HG02852 (cell line): Measurements from ENCODE around the gene MT1F.

Experiments used
- ATAC-seq: cut with Tn5 transposase; IDR thresholded peaks from one replicate; pipeline ENCODE4 v1.9.1; 2021; ENCODE audit warnings: mild to moderate bottlenecking, moderate library complexity; ENCODE audit not compliant: unreplicated experiment

The MT1F gene

GRCh38 chr16:56625140-56625942, 32.4 kb upstream of the MT1F start, which contains the start of gene MT1E:
MT1E (plus strand) TSS chr16:56625781; CDS start chr16:56625852, 71 bp downstream.
- peak; percentile 46 for ATAC-seq

DNA sequence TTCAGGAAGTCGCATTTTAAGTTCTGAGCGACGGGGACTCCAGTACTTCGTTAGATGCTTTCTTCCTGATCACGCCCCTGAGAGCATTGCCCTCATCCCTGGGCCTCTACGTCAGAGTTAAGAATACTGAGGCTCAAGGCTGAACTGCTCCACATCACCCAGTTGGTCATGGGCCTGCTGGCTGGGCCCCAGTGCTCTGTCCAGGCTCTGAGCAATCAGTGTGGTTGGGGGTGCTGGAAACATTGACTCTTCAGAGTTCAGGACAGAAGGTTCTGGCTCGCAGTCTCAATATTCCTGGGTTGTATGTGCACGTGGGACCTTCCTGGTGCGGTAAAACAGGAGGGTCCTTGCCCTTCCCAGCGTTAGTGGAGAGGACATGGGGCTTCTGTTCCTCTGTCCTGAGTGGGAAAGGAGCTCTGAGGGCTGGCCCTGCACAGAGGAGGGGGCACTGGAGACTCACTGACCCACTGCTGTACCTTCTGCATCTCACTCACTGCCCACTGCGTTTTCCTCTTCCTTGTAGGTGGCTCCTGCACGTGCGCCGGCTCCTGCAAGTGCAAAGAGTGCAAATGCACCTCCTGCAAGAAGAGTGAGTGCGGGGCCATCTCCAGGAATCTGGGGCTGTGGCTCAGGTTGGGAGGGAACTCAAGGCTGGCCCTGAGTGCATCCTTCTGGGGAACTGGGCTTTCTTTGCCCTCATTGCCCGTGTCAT, 31.7 kb upstream of the MT1F start:
- no peak for ATAC-seq

GRCh38 chr16:56626685-56627084, 31.1 kb upstream of the MT1F start:
- no peak for ATAC-seq

GRCh38 chr16:56628486-56629350, 29.0 kb upstream of the MT1F start:
- no peak for ATAC-seq

- no peak for ATAC-seq
Measured at GRCh38 chr16:56629531-56629930, 28.2 kb upstream of the MT1F start.

DNA sequence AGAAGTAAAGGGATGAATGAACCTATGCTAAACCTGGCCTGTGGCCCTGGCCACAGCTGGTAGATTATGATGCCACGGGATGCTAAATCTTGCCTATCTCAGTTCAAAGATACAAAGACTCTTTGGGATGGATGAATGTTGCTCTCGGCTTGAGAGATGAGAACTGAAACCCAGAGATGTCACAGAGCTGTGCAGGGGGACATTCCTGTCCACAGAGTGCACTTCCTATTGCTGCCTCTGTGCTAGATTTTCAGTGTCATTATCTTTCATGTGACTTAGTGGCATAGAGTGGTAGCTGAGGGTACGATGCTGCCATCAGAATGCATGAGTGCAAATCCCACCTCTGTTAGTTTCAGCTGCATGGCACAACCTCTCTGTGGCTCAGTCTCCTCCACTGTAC, 27.6 kb upstream of the MT1F start:
- ATAC-seq: peak; percentile 78

DNA sequence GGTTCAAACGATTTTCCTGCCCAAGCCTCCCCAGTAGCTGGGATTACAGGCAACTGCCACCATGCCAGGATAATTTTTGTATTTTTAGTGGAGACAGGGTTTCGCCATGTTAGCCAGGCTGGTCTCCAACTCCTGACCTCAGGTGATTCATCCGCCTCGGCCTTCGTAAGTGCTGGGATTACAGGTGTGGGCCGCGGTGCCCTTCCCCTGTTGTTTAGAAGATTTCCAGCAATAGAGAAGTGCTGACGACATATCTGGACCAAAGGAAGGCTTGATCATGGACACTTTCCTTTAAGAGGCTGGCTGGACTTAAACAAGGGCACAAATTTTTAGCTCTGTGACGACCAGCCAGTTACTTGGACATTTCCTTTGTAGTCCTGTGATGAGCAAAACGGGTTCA, 26.6 kb upstream of the MT1F start:
- no peak for ATAC-seq

DNA sequence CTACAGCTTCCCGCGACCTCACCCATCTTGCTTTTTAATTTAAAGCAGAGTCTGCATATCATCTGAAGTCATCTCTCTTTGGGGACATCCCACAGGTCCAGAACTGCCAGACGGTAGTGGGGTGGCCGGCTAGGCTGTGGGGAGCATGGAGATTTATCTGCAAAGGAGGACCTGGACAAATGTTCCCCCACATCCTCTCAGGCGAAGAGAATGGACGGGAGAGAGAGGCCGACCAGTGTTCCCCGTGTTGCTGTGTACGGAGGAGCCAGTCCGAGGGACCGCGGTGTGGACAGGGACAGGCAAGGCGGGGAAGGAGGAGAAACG, 26.0 kb upstream of the MT1F start:
- no peak for ATAC-seq

DNA sequence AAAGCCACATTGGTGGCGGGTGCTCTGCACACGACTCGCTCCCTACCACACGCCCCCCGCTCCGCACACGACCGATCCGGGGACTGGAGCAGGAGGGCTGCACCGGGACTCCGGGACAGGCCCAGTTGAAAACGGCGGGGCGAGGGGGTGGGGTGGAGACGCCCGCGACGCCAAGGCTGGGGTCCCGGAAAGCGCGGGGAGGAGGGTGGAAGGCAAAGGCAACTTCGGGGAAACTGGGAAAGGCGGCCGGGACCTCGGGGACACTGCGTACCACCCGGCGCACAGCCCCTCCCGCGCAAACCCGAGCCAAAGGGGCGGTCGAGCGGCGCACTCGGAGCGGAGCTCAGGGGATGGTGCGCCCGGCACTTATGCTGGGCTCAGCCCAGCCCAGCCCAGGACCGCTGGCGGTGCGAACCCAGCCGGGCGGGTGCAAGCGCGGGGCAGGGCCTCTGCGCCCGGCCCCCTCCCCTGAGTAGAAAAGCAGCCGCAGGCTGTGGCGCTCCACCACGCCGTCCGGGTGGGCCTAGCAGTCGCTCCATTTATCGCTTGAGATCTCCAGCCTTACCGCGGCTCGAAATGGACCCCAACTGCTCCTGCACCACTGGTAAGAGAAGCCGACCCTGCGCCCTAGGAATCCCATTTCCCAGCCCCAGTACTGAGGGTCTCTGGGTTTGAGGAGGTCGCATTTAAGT, 25.5 kb upstream of the MT1F start, which contains the start of gene MT1M:
MT1M (plus strand) TSS at position 504 of the 692 bp plus-strand sequence; CDS start at position 577, 73 bp downstream.
- ATAC-seq: no peak

- ATAC-seq: no peak
Measured at GRCh38 chr16:56632848-56633365, 24.9 kb upstream of the MT1F start.

GRCh38 chr16:56633535-56633934, 24.2 kb upstream of the MT1F start:
- no peak for ATAC-seq

DNA sequence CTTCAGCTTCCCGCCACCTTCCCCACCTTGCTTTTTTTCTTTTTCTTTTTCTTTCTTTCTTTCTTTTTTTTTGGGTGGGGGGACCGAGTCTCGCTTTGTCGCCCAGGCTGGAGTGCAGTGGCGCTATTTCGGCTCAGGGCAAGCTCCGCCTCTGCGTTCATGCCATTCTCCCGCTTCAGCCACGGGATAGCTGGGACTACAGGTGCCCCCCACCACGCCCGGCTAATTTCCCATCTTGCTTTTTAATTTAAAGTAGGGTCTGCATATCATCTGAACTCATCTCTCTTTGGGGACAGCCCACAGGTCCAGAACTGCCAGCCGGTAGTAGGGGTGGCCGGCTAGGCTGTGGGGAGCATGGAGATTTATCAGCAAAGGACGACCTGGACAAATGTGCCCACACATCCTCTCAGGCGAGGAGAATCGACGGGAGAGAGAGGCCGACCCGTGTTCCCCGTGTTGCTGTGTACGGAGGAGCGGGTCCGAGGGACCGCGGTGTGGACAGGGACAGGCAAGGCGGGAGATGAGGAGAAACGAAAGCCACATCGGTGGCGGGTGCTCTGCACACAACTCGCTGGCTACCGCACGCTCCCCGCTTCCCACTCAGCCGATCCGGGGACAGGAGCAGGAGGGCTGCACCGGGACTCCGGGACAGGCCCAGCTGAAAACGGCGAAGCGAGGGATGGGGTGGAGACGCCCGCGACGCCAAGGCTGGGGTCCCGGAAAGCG, 22.9 kb upstream of the MT1F start:
- no peak for ATAC-seq

GRCh38 chr16:56635441-56635967, 22.3 kb upstream of the MT1F start:
- ATAC-seq: no peak

DNA sequence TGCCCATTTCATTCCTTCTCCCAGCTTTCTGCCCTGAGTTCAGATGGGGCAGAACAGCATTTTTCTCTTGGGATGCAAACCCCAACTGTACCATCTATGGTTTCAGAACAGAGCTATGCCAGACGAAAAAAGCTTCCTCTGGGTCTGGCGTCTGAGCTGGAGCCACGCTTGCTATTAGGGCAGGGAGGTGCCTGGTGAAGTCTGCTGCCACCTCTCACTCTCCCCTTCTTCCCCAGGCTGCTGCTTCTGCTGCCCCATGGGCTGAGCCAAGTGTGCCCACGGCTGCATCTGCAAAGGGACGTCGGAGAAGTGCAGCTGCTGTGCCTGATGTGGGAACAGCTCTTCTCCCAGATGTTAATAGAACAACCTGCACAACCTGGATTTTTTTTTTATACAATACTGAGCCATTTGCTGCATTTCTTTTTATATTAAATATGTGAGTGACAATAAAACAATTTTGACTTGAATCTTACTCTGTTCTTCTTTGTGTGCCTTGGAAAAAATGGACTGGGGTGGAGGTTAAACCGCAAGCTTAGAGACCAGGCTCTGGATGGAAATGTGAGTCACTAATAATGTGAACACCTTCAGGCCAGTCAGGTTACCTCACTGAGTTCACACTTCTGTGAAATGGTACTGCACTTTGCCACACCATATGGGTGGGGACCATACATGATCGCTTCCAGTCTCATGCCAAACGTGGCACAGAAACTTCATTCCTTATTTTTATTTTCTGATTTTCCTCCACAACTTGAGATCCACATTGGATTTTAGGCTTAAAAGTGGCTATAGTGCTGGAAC, 20.9 kb upstream of the MT1F start:
- no peak for ATAC-seq

DNA sequence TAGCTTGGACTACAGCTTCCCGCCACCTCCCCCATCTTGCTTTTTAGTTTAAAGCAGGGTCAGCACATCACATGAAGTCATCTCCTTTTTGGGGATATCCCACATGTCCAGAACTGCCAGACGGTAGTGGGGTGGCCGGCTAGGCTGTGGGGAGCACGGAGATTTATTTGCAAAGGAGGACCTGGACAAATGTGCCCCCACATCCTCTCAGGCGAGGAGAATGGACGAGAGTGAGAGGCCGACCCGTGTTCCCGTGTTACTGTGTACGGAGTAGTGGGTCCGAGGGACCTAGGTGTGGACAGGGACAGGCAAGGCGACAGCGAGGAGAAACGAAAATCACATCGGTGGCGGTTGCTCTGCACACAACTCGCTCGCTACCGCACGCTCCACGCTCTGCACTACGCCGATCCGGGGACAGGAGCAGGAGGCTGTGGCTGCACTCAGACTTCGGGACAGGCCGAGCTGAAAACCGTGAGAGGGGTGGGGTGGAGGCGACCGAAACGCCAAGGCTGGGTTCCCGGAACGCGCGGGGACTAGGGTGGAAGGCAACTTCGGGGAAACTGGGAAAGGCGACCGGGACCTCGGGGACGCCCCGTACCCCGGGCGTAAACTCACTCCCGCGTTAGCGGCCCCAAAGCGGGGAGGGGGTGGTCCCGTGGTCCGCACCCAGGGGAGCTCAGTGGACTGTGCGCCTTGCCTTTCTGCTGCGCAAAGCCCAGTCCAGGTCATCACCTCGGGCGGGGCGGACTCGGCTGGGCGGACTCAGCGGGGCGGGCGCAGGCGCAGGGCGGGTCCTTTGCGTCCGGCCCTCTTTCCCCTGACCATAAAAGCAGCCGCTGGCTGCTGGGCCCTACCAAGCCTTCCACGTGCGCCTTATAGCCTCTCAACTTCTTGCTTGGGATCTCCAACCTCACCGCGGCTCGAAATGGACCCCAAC, 19.7 kb upstream of the MT1F start, which contains the start of gene MT1A:
MT1A (plus strand) TSS at position 853 of the 937 bp plus-strand sequence; CDS start at position 926, 73 bp downstream.
- no peak for ATAC-seq

- no peak for ATAC-seq
Measured at GRCh38 chr16:56639045-56639444, 18.7 kb upstream of the MT1F start.

DNA sequence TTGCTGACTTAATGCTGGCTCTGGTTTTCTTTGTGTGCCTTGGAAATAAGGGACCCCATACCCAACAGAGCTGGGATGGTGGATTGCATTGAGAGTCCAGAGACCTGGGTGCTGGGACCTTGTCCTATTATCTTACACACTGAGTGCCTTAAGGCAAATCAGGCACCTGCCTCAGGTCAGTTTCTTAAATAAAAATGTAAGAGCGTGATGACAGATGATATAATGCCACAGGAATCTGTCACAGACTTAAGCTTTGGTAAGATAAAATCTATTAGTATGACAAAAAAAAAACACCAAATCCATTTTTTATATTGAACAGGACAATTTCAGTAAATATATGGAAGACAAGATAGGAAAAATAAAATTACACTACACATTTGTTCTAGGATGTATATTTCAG, 17.7 kb upstream of the MT1F start:
- ATAC-seq: no peak

DNA sequence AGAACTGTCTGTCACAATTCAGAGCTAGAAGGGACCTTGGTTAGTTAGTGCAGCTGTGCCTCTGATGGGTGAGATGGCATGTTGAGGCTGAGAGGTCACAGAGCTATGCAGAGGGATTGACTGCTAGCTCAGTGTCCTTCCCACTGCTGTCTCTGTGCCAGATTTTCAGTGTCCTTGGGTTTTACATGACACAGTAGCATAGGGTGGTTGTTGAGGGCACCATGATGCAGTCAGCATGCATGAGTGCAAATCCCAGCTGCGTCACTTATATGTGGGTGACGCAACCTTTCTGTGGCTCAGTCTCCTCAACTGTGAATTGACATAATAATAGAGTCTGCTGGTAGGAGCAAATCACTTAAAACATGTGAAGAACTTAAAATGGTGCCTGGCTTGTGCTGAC, 16.6 kb upstream of the MT1F start:
- no peak for ATAC-seq
